Stimulated activated CD8-positive, alpha-beta memory T cell treated with anti-CD3 and anti-CD28 coated beads, Interleukin-15, amount 100 ng/mL, for 48 hours (primary cell): ENCODE results near the gene ZNF726.
"Not testable (repeated sequence)": the region's sequence is repeated elsewhere in the genome, so short reads cannot be mapped to it uniquely, and the experiment has no call there.

Experiments used
- DNase-seq, 2 donors: peaks; one replicate each; pipeline ENCODE4 v3.0.0-alpha.2; 2020; ENCODE audit warnings: low read depth in 2 of 2

ZNF726 gene

GRCh38 chr19:23914402-23915286 is at the start of gene ZNF726:
Gene ZNF726, plus strand, starts transcription at chr19:23914886. Its CDS starts 109 bp downstream, at chr19:23914995.
- peak; percentile 80 to 81 for DNase-seq

- DNase-seq, result no peak
Measured at GRCh38 chr19:23867895-23868294, 46.8 kb upstream of the ZNF726 start.

GRCh38 chr19:23868630-23869029 is 46.1 kb upstream of the ZNF726 start:
- no peak for DNase-seq

GRCh38 chr19:23872282-23872919 is 42.3 kb upstream of the ZNF726 start:
- no peak for DNase-seq

- no peak for DNase-seq
Measured at GRCh38 chr19:23876261-23876660, 38.4 kb upstream of the ZNF726 start.

- not testable (repeated sequence) for DNase-seq
Measured at GRCh38 chr19:23876756-23877155, 37.9 kb upstream of the ZNF726 start.

- DNase-seq, result no peak
Measured at GRCh38 chr19:23882493-23882892, 32.2 kb upstream of the ZNF726 start.

GRCh38 chr19:23884363-23884762 is 30.3 kb upstream of the ZNF726 start:
- DNase-seq, result no peak

- DNase-seq, result no peak
Measured at GRCh38 chr19:23887642-23888041, 27.0 kb upstream of the ZNF726 start.

GRCh38 chr19:23896096-23896495 is 18.6 kb upstream of the ZNF726 start:
- not testable (repeated sequence) for DNase-seq

- DNase-seq, result no peak
Measured at GRCh38 chr19:23896912-23897311, 17.8 kb upstream of the ZNF726 start.

- DNase-seq, result no peak
Measured at GRCh38 chr19:23901360-23901759, 13.3 kb upstream of the ZNF726 start.

GRCh38 chr19:23904406-23904805 is 10.3 kb upstream of the ZNF726 start:
- no peak for DNase-seq

GRCh38 chr19:23905771-23906170 is 8.9 kb upstream of the ZNF726 start:
- DNase-seq, result no peak

- DNase-seq, result no peak
Measured at GRCh38 chr19:23906835-23907234, 7.9 kb upstream of the ZNF726 start.

- no peak for DNase-seq
Measured at GRCh38 chr19:23908165-23908564, 6.5 kb upstream of the ZNF726 start.

GRCh38 chr19:23909222-23909621 is 5.5 kb upstream of the ZNF726 start:
- DNase-seq, result no peak

- no peak for DNase-seq
Measured at GRCh38 chr19:23913931-23914330, 755 bp upstream of the ZNF726 start.

- DNase-seq, result no peak
Measured at GRCh38 chr19:23916991-23917390, 2.3 kb downstream of the ZNF726 start.

GRCh38 chr19:23917856-23918255 is 3.2 kb downstream of the ZNF726 start:
- DNase-seq, result no peak

GRCh38 chr19:23925285-23925684 is 10.6 kb downstream of the ZNF726 start:
- DNase-seq, result no peak

- no peak for DNase-seq
Measured at GRCh38 chr19:23932878-23933277, 18.2 kb downstream of the ZNF726 start.

GRCh38 chr19:23937031-23937430 is 22.3 kb downstream of the ZNF726 start:
- not testable (repeated sequence) for DNase-seq
